GM21529 (cell line): ENCODE data around the gene XDH.

Source experiments
- ATAC-seq: cut with Tn5 transposase; IDR thresholded peaks from one replicate; pipeline ENCODE4 v1.9.1; 2021; ENCODE audit not compliant: unreplicated experiment

XDH gene

DNA sequence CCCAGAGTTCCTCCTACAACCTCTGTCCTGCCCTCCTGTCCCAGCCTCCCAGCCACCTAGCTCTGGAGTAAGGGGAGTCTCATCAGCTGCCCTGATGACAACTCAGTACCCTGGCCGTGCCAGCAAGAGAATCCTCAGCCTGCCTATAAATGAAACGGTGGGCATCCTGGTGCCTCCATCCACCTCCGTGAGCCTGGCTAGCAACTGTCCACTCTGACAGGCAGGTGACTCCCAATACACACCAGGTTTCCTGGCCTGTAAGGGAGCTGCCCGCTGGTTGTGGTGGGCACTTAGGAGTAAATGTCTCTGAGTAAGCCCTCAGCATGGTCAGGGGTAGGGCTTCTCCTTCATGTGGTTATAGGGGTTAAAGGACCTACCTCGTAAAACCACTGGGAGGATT, 81.5 kb downstream of the XDH start:
- ATAC-seq = no peak

DNA sequence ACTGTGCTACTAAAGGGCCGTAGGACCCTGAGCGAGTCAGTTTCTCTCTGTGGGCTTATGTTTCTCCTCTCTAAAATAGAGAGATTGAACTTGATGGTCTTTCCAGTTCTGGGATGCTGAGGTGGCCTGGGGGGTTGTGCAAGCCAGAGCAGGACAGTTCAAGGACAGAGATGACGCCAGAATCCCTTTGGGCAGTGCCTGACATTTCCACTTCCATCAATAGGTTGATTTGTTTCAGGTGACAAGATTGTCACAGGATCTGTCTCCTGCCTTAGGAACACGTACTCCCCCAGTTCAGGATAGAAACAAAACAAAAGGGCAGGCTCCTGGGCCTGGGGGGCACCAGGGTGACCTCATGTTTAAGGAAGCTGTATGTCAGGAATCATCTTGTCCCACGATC, 82.0 kb downstream of the XDH start:
- no peak for ATAC-seq

DNA sequence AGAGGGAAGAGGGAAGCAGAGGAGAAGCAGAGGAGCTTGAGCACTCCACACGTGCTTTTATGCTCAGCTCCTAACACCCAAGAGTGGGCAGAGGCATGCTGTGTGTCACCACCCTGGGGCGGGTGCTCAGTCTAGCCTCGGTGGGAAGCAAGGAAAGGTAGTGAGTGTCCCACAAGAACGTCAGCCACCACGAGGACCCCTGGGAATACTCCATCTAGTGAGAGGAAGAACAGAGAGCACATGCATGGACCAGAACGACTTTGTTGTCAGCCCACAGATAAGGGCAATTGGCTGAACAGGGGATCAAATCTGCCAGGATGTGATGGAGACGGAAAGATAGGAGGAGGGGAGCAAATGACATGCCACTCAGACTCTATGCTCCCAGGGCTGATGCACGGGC, 83.4 kb downstream of the XDH start:
- no peak for ATAC-seq

DNA sequence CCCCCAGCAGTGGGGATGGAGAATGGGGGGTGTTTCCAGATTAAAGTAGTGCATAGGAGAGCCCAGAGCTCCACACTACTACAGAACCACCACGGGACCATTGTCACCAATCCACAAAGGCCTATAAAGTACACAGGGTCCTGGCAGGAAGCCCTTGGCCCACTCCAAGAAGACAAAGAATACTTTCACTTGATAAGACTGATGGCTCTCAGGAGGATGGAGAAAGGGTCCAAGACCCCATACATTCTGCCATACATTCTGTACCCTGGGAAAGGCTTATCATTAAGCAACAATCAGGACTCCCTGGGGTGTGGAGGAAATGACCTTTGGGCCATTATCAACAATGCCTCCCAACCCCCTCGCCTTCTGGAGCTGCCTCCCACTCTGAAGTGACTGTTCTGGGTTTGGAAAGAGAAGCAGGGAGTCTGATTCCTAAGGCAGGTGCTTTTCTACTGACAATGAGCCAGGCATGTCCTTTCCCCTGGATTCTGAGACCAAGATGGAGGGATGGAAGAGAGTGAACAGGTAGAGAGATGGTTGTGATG, 85.4 kb downstream of the XDH start:
- no peak for ATAC-seq

DNA sequence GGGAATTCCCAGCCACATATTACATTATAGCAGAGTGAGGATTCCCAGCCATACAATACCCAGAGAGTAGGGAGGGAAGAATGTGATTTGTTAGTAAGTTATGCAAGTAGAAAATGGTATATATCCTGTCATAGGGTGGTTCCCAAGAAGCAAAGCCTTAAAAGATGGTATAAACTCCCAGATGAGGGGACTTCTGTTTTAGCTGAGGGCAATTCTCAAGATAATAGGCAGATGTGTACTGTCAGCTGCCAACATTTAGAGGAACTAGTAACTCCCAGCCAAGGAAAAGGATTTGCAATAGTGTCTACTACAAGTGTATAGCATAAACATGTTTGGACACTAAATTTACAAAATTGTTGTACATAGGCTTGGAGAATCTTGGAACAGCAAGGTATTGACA, 86.5 kb downstream of the XDH start:
- no peak for ATAC-seq

DNA sequence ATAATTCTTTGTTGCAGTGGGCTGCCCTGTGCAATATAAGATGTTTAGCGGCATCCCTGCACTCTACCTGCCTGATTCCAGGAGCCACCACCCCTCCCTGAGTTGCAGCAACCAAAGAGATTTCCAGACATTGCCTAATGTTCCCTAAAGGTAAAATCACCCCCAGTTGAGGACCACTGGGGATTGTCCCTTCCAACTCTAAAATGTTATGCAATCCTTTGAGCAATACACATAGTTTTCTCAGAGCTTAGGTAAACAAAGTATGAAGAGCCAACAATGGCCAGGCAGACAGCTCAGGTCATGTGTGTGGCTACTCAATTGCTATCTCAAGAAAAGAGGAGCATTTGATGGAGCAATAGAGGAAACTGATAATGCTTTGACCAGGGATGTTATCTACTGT, 87.0 kb downstream of the XDH start:
- ATAC-seq = no peak

DNA sequence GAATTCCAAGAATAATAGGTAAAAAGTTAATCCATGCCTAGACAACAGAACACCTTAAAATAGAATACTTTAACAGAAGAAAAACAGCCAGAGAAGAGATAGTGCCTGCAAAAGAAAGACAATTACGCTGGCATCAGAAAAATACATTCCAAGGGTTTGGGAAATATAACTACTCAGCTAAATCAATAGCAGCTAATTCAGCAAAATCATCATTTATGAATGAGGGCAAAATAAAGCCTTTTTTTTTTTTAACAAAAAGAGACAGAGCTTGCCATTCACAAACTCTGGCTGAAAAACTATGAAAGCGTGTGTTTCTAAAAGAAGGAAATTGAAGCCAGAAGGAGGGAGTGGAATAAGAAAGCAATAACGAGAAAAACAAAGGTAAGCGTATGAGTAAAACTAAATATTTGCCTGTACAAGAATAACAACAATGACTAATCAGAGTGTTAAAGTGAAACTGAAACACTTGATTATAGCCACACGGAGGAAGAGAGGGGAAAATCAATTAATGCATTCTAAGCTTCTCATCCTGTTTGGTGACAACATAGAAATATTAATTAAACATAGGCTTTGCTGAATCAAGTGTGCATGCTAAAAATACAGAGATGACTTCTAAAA, 90.4 kb downstream of the XDH start:
- peak; percentile 82 for ATAC-seq

DNA sequence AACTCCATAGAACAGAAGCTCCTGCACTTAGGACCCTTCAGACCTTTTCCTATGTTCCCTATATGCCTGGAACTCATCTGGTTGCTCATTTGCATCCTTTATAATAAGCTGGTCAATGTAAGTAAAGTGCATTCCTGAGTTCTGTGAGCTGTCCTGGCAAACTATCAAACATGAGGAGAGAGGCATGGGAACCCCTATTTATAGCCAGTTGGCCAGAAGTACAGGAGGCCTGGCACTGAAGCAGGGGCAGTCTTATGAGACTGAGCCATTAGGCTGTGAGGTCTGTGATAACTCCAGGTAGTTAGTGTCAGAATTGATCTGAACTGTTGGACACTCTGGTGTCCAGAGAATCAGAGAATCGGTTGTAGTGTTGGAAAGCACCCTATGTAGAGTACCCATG, 92.2 kb downstream of the XDH start:
- ATAC-seq = no peak

DNA sequence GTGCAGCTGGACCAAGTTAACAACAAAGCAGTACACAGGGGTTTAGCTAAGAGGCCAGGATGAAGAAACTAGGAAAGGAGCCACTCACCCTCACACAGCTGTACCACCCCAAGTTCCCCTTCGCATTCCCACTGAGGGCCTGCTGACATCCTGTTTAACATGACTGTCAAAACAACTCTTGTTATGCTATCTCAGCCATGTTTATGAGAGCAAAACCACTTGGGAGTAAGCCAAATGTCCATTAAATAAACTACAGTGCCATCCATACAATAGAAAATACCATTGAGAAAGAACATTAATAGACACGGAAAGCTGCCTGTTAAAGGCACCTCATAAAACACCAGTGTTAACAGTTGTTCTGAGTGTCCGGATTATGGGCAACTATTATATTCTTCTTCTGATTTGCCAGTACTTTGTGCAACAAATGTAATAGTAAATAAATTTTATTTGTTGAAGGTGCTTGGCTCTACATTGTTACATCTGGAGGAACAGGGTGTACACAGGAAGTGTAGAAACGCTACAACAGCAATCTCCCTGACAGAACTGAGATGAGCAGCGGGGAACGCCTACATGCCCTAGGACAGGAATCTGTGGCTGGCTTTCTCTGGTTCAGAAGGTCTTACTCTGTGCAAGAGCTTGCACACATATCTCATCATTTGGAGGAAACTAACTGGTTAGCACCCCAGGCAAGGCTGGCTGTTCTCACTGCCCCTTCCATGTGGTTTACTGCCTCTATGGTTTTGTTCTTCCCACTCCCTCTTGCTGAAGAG, 95.0 kb downstream of the XDH start:
- no peak for ATAC-seq

DNA sequence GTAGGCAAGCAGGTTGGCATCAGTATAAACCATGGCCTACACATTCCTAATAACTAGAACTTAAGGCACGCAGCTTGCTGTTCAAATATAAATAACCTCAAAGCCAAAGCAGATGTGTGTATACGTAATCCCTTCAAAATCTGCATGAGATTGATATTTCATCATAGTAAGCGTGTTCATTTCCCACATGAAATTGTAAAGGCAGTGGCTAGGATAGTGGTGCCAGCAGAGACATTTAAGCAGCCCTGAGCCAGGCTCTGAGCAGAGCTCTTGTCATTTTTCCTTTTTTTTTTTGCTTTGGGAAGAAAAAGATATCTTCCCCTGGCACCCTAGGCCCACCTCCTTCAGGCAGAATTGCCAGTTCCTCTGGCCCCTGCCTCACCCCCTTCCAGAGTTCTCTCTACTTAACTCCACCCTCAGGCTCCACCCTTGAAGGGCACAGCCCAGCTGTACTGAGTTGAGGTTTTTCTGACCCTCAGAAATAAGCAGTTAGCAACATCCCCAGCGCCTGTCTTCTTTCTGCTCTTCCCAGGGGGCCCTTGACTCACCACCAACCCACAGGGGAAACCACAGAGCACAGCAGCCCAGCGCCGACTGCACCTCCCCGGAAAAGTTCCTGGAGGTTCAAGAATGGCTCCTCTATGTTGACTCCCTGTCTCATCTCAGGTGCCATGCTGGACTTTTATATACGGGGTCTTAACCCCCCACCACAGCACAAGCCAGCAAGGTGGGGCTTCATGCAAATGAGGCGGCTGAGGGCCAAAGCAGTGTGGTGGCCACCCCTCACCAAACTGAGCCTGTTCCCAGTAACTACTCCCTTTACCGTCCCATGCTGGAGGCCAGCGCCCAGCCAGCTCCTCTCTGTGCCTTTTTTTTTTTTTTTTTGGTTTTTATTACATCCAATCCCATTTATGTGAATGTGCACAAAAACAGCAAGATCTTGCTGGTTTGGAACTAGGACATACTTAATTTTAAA, 95.9 kb downstream of the XDH start:
- peak; percentile 57 for ATAC-seq

DNA sequence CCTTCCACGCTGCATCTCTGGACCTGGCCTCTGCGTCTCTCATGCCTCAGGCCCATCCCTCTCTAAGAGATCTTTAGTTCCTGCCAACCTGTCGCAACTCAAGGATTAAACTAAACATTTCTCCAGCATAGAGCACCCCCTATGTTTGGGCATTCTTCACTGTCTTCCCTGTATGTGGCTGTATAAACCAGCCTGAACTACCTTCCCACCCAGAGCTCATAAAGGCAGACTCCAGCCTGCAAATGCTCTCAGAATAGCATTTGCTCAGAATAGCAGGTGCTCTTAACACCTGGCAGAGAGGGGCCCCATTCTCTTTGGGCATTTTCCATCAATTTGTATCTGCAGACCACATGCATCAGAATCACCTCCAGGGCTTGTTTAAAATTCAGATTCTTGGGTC, 97.1 kb downstream of the XDH start:
- ATAC-seq = no peak

DNA sequence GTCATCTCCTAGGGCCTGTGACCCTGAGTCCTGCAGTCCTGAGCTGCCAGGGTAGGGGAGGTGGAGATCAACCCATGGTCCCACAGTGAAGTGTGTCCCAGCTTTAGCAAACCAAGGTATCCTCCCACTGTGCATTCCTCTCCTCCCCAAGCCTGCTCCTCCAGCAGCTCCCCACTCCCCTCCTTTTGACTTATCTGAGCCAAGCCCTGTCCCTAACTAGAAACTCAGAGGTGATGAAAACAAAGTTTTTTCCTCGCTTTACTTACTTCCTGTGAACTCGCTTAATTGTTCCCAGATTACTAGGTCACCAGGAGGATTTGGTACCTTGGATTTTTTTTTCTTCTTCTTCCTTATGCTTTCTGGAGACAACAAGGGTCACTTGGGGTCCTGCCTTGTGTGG, 99.8 kb downstream of the XDH start:
- no peak for ATAC-seq

DNA sequence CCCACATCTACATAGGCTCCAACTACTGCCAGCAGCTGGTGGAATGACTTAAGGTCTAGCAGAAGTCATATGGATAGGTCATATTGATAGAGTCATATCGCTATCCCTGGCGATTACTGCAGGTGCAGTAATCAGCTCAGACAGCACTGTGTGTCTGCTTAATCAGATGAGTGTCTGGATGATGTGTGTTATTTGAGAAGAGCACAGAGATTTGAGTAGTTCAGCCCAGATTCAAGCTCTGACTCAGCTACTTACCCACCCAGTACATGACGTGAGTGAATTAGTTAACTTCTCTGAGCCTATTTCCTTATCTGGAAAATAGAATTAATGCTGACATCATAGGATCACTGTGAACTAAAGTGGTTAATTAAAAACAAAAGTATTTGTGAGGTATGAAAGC, 101.6 kb downstream of the XDH start:
- ATAC-seq = no peak

DNA sequence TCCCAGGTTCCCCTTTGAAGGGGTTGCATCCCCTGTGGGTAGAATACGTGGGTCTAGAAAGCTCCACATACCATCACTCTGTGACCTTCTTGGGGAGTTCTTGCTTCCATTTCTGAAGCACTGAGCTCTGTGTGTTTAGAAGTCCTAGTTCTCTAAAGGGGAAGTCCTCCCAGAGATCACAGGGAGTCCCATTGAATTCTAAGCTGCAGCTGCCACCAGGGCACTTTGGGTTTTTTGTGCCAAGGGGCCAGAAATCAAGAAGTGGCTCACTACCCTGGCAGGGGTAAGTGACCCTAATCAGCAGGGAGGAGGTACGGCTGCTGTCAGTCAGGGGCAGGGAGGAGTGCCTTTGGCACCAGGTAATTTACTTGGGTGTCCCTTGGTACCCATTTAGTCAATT, 109.7 kb downstream of the XDH start:
- no peak for ATAC-seq

DNA sequence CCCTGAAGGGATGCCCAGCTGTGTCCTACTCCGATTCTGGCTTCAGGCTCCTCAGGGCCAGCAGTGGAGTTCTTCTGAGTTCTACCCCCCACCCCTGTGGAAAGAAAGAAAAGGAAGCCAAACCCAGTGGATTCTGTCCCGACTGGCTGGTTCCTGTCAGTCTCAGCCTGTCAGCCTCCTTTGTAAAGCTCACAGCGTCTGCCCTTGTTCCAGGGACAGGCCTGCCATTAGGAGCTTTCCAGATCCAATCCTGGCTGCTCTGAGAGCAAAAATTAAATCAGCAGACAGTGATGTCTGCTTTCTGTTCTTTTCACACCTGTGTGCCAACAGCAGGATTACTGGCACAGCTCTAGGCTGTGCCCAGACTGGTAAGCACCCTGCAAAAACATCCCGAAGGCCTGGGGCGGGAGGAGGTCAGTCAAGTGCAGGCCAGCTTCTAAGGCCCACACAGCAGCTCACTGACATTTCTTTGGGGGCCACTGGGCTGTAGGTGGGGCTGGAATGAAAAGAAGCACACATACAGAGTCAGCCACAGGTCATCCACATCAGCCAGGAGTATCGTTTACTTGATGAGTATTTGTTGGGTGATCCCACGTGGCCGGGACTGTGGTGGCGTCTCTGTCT, 111.5 kb downstream of the XDH start:
- ATAC-seq = no peak

DNA sequence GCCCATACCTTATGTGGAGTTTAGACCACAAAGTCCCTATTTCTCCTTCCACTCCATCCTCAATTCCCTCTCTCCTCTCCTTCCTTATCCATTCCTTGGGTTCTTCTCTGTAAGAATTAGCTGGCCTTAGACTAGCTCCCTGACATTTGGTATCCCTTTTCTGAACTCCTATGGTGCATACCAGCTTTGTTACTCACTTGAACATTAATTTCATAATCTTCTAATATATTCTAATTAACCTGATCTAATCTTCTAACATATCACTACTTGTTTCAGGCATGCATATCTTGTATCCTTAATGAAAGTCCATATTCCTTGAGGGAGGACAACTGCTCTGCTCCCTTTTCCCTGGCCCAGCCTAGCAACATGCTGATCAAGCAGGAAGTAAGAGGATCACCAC, 114.2 kb downstream of the XDH start:
- ATAC-seq = no peak

DNA sequence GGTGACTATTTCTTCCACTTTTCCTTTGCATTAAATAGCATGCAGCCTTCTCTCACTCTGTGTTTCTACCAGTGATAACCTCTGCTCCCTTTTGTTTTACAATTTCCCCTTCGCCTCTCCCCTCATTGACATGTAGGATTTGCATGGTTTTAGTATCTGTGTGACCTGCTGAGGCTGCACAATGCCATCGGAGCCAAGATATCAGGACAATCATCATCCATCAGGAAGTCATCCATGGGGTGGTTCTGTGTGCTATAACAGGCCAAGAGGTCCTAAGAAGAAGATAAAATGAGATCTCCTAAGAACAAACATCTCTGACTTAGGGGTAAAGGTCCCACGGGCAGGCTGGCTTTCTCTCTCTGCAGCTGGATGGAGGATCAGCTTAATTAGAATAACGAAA, 115.0 kb downstream of the XDH start:
- ATAC-seq = no peak

DNA sequence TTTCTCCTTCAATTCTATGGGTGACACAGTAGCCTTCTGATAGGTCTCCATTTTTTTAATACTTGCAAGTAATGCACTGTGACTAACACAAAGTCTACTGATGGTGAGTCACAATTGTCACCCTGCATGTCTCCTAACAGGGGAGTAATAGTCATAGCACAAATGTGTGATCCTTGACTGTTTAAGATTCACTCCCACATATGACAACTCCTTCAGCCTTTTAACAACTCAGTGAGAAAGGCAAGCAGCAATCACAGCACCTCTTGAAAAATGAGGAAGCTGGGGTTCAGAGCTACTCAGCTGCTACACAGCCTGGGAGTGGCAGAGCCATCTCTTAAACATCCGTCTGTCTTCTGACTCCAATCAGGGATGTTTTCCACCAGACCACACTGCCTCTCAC, 116.8 kb downstream of the XDH start:
- no peak for ATAC-seq

DNA sequence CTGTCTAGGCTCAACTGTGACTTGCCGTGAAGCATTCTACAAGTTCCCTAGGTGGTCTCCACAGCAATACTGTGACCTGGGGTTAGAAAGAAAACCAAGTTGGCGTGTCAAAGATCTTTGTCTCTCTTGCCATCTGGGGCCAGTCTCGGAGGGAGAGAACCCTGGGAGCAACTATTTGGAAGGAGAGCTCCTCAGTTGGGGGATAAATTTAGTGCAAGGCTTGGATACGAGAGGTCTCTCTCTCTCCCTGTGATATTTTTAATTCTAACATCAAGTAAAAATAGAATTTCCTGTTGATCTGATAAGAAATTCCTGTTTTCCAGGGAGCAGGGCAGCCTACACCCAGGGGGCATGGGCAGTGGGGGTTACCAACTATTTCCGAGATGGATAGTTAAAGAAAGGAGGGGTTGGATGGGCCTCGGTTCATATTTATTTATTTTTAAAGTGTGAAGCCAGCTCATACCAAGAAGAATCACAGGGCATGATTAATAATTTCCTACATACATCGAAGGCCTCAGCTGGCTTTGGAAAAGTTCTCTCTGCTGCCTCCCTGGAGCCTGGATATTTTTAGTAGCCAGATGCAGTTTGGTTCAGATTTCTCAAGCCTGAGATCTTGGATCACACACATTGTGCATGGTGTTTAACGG, 117.8 kb downstream of the XDH start:
- no peak for ATAC-seq

DNA sequence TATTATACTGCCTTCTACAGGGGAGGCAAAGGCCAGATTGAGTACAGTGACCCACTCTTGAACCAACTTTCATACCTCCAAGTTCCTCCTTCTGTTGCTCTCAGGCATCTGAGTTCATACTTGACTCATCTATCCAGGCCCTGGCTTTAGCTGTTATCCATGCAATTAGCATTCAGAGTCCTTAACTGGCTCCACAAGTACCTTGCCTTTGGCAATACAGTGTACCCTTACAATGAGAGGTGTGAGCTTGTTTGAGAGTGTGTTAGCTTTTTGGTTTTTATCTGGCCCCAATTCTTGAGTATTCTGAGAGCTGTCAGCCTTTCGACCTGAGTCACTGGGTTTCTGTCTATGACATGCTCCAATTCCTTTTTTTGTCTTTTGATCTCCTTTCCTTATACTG, 120.3 kb downstream of the XDH start:
- ATAC-seq = no peak

DNA sequence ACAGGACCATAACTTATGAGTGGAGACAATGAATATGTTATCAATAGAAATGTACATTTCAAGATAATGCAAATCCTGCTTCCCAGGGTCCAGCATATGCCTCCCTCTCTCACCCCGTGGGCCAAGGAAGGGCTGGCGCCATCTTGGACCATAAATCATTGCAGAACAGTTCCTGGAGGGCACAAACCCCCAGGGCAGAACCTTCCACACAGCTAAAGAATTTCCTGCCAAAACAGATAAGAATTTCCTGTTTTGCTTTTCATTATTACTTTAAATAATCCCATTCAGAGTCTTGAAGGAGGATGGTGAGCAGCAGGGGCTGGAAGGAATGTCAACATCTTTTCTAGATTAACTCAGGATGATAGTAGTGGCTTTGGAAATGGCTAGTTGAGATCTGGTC, 126.9 kb downstream of the XDH start:
- ATAC-seq = no peak
